Measurements from ENCODE around the gene KDM1B.

DNA sequence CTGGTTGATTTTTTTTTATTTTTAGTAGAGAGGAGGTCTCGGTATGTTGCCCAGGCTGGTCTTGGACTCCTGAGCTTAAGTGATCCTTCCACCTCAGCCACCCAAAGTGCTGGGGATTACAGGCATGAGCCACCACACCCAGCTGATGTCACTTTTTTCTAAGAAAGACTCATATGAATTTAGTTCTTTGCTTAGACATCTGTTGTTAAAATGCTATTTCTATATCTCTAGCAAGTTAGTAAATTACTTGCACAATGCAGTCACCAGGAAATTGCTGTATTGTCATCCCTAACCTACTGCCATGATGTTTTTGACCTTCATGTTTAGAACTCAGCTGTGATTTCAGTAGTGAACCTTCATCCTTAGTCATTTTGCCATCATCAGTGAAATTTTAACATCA, 5.7 kb downstream of the KDM1B start:
- TF ChIP-seq, protein P1, sequence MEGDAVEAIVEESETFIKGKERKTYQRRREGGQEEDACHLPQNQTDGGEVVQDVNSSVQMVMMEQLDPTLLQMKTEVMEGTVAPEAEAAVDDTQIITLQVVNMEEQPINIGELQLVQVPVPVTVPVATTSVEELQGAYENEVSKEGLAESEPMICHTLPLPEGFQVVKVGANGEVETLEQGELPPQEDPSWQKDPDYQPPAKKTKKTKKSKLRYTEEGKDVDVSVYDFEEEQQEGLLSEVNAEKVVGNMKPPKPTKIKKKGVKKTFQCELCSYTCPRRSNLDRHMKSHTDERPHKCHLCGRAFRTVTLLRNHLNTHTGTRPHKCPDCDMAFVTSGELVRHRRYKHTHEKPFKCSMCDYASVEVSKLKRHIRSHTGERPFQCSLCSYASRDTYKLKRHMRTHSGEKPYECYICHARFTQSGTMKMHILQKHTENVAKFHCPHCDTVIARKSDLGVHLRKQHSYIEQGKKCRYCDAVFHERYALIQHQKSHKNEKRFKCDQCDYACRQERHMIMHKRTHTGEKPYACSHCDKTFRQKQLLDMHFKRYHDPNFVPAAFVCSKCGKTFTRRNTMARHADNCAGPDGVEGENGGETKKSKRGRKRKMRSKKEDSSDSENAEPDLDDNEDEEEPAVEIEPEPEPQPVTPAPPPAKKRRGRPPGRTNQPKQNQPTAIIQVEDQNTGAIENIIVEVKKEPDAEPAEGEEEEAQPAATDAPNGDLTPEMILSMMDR (IDR thresholded peaks at IDR 0.05) = no peak
- no peak for TF ChIP-seq POLR2A (IDR thresholded peaks at IDR 0.05)
- no peak for TF ChIP-seq POLR2AphosphoS5 (IDR thresholded peaks at IDR 0.05)

Measured in gastroesophageal sphincter (tissue), 3 donors.